AG04449 (cell line): ENCODE data around the gene TAF1B.

Source experiments
- CTCF ChIA-PET: fragments of 350-600 bp; formaldehyde crosslinking; extraction: SDS; loops from one replicate; lab custom pipeline; 2021; ENCODE audit warnings: antibody characterized with exemption; lab: Yijun Ruan, JAX
- POLR2A ChIA-PET: fragments of 400-600, 350-600 bp; formaldehyde crosslinking; extraction: SDS; loops from one replicate; lab custom pipeline; 2020; ENCODE audit warnings: antibody characterized with exemption, inconsistent platforms; lab: Yijun Ruan, JAX
- DNase-seq: peaks from one replicate; pipeline ENCODE4 v3.0.0-alpha.2; 2010; ENCODE audit warnings: low read depth, low spot score
- H3K4me3 ChIP-seq: 2 replicates; pipeline ENCODE4 v1.5.1; 2011; ENCODE audit warnings: low read depth, mild to moderate bottlenecking, control low read depth, low read length
- TF ChIP-seq, protein P1 (sequence below): IDR thresholded peaks from one replicate; pipeline ENCODE4 v1.5.1; 2011; ENCODE audit warnings: mild to moderate bottlenecking, moderate library complexity, low read length, control low read depth, inconsistent platforms; ENCODE audit not compliant: insufficient read depth; ENCODE audit errors: missing control alignments

TAF1B gene

DNA sequence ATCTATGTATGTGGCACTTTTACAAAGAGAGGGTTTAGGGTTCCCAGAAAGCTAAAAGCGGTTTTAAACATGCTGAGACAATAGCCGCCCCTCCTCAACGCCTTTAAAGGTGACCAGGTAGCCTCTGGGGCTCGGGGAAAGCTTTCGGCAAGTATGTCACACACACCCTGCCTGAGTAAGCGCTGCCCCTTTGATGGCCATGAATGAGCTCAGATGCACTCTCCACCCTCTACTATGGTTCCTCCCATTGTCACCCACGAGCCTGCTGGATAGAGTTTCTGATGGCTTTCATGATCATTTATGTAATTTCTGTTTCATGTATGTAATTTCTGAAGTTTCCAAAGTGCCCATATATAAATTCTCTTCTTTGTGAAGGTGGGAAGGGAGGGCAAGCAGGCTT is 64.1 kb downstream of the TAF1B start:
- H3K4me3 ChIP-seq, result no peak overlapping the region
- TF ChIP-seq, protein P1, sequence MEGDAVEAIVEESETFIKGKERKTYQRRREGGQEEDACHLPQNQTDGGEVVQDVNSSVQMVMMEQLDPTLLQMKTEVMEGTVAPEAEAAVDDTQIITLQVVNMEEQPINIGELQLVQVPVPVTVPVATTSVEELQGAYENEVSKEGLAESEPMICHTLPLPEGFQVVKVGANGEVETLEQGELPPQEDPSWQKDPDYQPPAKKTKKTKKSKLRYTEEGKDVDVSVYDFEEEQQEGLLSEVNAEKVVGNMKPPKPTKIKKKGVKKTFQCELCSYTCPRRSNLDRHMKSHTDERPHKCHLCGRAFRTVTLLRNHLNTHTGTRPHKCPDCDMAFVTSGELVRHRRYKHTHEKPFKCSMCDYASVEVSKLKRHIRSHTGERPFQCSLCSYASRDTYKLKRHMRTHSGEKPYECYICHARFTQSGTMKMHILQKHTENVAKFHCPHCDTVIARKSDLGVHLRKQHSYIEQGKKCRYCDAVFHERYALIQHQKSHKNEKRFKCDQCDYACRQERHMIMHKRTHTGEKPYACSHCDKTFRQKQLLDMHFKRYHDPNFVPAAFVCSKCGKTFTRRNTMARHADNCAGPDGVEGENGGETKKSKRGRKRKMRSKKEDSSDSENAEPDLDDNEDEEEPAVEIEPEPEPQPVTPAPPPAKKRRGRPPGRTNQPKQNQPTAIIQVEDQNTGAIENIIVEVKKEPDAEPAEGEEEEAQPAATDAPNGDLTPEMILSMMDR, result no peak
- POLR2A ChIA-PET, result no interaction called here
- CTCF ChIA-PET, result interaction anchor here (0.5 kb wide), 1 partner anchor 124 kb away, joined by 3 read pairs; no protein-coding TSS in a partner anchor
- DNase-seq, result no peak

DNA sequence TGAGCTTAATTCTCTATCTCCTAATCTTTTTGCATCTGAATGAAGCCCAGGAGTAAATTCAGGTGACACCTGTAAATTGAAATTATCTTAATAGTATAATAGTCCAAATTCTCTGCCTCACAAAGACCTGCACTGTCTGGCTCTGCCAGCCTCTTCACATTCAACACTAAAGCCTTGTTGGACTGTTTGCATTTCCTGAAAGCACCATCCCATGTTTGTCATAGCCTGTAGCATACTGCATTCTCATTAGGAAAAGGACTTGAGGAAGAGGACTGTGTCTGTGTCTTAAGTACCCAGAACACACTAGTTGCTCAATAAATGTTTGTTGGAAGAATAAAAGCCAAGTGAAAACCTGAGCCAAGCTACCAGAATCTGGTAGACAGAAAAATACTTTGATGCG is 65.4 kb downstream of the TAF1B start:
- H3K4me3 ChIP-seq, result no peak overlapping the region
- ChIA-PET CTCF (interaction anchor here (1.1 to 1.8 kb wide), 2 partner anchors 12 to 95 kb away, joined by 3 to 6 read pairs; no protein-coding TSS in a partner anchor), POLR2A (no interaction called here)
- no peak for DNase-seq
- TF ChIP-seq, protein P1, result no peak

DNA sequence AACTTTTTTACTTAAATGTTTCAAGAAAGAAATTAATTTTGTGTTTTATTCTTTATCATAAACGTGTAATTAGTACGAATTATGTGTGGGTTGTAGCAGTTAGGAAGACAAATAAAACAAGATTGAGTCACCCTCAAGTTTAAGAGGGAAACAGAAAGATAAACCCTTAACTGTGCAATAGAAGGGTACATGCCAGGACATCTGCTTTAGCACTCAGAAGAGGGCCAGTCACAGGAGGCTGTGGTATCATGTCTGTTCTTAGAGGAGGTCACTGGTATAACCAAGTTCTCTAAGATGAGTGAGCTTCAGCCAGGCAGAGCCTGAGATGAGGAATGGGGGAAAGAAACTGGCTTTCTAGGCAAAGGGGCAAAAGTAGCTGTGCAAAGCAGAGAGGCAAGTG is 65.8 kb downstream of the TAF1B start:
- no peak overlapping the region for H3K4me3 ChIP-seq
- no peak for DNase-seq
- TF ChIP-seq, protein P1, result no peak
- ChIA-PET POLR2A (interaction anchor here (0.7 kb wide), 1 partner anchor 354 kb away, joined by 3 read pairs; the partner anchor contains the start of gene ADAM17), CTCF (interaction anchor here (1.8 kb wide), 1 partner anchor 12 kb away, joined by 6 read pairs; no protein-coding TSS in a partner anchor)

DNA sequence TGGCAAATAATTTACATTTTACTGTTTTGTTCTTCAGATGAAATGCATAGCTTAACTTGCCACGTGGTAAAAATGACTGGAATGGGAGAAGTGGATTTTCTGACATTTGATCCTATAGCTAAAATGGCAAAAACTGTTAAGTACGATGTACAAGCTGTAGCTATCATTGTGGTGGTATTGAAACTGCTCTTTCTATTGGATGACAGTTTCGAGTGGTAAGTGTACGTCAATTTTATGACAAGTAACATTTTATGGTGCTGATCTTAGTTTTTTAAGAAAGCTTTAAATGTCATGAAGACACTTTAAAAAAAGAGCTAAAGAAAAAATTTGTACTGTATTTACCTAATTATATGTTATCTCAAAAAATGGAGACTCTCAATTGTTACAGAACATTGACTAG is 67.4 kb downstream of the TAF1B start:
- no peak for DNase-seq
- ChIA-PET POLR2A (no interaction called here), CTCF (interaction anchor here (0.9 to 1.5 kb wide), 3 partner anchors 8 to 139 kb away, joined by 3 to 8 read pairs (median 7); no protein-coding TSS in a partner anchor)
- TF ChIP-seq, protein P1, result no peak
- H3K4me3 ChIP-seq, result no peak overlapping the region

DNA sequence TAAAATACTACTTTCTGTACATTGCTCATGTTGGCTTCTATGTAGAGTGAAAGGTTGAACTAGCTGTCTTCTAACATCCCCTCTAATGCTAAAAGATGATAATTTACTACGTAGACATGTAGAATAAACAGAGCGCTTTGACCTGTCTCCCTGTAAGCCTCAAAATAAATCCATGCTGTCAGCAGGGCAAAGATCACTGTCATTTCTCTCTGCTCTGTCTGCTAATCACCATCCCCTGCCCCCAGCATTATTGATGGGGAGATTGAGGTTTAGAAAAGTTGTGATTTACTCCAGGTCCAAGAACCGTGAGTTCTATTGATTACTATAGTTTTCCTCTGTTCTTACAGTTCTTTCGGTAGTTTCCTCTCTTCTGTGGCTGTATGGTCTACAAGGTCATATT is 69.2 kb downstream of the TAF1B start:
- no peak for DNase-seq
- CTCF ChIA-PET, result interaction anchor here (1.1 to 1.4 kb wide), 2 partner anchors 12 to 72 kb away, joined by 3 read pairs; no protein-coding TSS in a partner anchor
- no peak overlapping the region for H3K4me3 ChIP-seq
- POLR2A ChIA-PET, result no interaction called here
- TF ChIP-seq, protein P1, result no peak

DNA sequence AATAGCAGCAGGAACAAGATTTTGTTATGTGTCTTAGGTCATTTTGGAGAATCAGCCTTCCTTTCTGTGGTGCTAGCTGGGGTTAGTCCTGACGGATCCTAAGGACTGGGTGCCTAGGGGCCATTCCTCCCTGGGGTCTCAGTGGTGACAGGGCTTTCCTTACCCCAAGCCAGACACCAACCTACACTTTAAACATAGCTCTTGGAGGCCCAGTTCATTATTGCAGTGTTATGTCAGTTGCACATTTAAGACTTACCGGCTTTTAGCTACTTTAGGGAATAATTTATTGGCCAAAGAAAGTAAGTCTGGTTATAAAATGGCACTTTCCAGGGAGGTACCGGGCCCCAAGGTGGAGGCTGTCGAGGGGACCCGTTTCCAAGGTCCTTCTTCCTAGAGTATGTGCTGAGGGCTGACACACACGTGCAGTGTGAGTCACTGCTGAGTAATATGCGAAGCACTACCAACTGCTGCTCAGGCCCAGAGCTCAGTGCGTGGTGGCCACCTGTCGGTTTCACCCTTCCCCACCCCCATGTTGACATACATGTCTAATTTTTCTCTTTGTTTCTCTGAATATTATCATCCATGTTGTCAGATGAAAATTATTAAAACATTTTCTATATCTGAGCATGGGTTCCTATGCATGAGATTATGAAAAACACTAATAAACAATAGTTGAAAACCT is 71.3 kb downstream of the TAF1B start:
- POLR2A ChIA-PET, result no interaction called here
- H3K4me3 ChIP-seq, result no peak overlapping the region
- CTCF ChIA-PET, result interaction anchor here (0.7 to 1.6 kb wide), 4 partner anchors 14 to 132 kb away, joined by 3 to 9 read pairs (median 4); no protein-coding TSS in a partner anchor
- TF ChIP-seq, protein P1, result peak; percentile 13
- DNase-seq, result no peak
